ENCODE measurements around the gene ABLIM2. TPM values are rescaled to one million over a fixed set of nuclear protein-coding genes. Genes with fewer than 3 reads are reported as not detected.

The ABLIM2 gene
- total RNA-seq, 2 experiments from 2014 or later = 0.76 TPM; not detected in 1

- ChIA-PET POLR2A (no interaction called here), CTCF (ENCODE audit: unreplicated experiment) (no interaction called here)
- H3K4me2 ChIP-seq (ENCODE audit: low read length) = no peak overlapping the region
- no peaks in the 10 kb centered on the region for H4K20me1 ChIP-seq (ENCODE audit: insufficient read depth, low read length)
- DNase-seq (ENCODE audit: low spot score) = no peak
- no peaks in the 10 kb centered on the region for H3K79me2 ChIP-seq (ENCODE audit: insufficient read depth, low read depth, low read length)
- H3K9me2 ChIP-seq (ENCODE audit: insufficient read depth, low read length) = no peaks in the 10 kb centered on the region
- TF ChIP-seq EZH2phosphoT487 (IDR thresholded peaks at IDR 0.05; ENCODE audit: borderline replicate concordance, low read depth, low read length) = no peak
- TF ChIP-seq, protein P1, sequence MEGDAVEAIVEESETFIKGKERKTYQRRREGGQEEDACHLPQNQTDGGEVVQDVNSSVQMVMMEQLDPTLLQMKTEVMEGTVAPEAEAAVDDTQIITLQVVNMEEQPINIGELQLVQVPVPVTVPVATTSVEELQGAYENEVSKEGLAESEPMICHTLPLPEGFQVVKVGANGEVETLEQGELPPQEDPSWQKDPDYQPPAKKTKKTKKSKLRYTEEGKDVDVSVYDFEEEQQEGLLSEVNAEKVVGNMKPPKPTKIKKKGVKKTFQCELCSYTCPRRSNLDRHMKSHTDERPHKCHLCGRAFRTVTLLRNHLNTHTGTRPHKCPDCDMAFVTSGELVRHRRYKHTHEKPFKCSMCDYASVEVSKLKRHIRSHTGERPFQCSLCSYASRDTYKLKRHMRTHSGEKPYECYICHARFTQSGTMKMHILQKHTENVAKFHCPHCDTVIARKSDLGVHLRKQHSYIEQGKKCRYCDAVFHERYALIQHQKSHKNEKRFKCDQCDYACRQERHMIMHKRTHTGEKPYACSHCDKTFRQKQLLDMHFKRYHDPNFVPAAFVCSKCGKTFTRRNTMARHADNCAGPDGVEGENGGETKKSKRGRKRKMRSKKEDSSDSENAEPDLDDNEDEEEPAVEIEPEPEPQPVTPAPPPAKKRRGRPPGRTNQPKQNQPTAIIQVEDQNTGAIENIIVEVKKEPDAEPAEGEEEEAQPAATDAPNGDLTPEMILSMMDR (conservative IDR thresholded peaks at IDR 0.05; ENCODE audit: low read length) = no peak
- BruUV-seq (replicated peaks) = no TSS peak
- peaks cover under 1% of the 10 kb centered on the region for H3K4me1 ChIP-seq (ENCODE audit: insufficient read depth, low read length, poor library complexity, severe bottlenecking)
- no peaks in the 10 kb centered on the region for H3K36me3 ChIP-seq (ENCODE audit: insufficient read depth, low read length)
- H3K4me3 ChIP-seq (ENCODE audit: low read depth, low read length, poor library complexity, severe bottlenecking) = no peak overlapping the region
- H3K27ac ChIP-seq (ENCODE audit: low read depth, low read length, poor library complexity, severe bottlenecking) = no peak overlapping the region
- intact Hi-C loops (cut with micrococcal nuclease; ENCODE audit: unreplicated experiment) = no loop called here
- H3K9me3 ChIP-seq (ENCODE audit: low read length) = no peaks in the 10 kb centered on the region
- H2AFZ ChIP-seq (ENCODE audit: low read length) = no peak overlapping the region
These were observed 21.5 kb downstream of the ABLIM2 start for GRCh38 chr4:8136972-8137710.

DNA sequence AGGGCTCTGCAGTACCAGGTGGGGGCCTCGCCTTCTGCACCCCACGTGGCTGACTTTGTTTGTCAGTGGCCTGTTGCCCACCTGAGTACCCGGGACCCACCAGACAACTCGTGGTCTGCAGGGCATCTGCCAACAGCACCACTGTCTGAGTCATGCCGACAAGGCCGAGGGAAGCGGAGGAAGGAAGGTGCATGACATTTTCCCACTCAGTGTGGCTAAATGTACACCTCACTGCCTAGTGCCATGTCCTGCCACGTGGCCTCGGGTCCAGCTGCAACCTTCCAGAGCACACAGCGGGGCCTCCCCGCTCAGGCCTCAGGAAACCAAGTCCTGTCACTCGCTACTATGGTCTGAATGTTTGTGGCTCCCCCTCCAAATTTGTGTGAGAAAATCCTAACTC lies 22.1 kb downstream of the ABLIM2 start:
- no peak overlapping the region for H3K4me2 ChIP-seq (ENCODE audit: low read length)

GRCh38 chr4:8135666-8136065 lies 22.9 kb downstream of the ABLIM2 start:
- Histone ChIP-seq H3K36me3 (ENCODE audit: insufficient read depth, low read length) (no peaks in the 10 kb centered on the region), H3K27ac (ENCODE audit: low read depth, low read length, poor library complexity, severe bottlenecking) (no peak overlapping the region), H4K20me1 (ENCODE audit: insufficient read depth, low read length) (no peaks in the 10 kb centered on the region), H3K9me3 (ENCODE audit: low read length) (no peaks in the 10 kb centered on the region), H2AFZ (ENCODE audit: low read length) (no peak overlapping the region), H3K4me1 (ENCODE audit: insufficient read depth, low read length, poor library complexity, severe bottlenecking) (peaks cover 16% of the 10 kb centered on the region), H3K4me3 (ENCODE audit: low read depth, low read length, poor library complexity, severe bottlenecking) (no peak overlapping the region), H3K4me2 (ENCODE audit: low read length) (no peak overlapping the region), H3K9me2 (ENCODE audit: insufficient read depth, low read length) (no peaks in the 10 kb centered on the region), H3K79me2 (ENCODE audit: insufficient read depth, low read depth, low read length) (no peaks in the 10 kb centered on the region)
- no peak for TF ChIP-seq EZH2phosphoT487 (IDR thresholded peaks at IDR 0.05; ENCODE audit: borderline replicate concordance, low read depth, low read length)
- TF ChIP-seq, protein P1 (conservative IDR thresholded peaks at IDR 0.05; ENCODE audit: low read length) = no peak
- intact Hi-C loops (cut with micrococcal nuclease; ENCODE audit: unreplicated experiment) = no loop called here
- ChIA-PET CTCF (ENCODE audit: unreplicated experiment) (no interaction called here), POLR2A (no interaction called here)
- DNase-seq (ENCODE audit: low spot score) = no peak
- no TSS peak for BruUV-seq (replicated peaks)

More for the DNA sequence above, 22.1 kb downstream of the ABLIM2 start:
- H3K27ac ChIP-seq (ENCODE audit: low read depth, low read length, poor library complexity, severe bottlenecking) = no peak overlapping the region
- no peaks in the 10 kb centered on the region for H3K36me3 ChIP-seq (ENCODE audit: insufficient read depth, low read length)
- no peaks in the 10 kb centered on the region for H3K79me2 ChIP-seq (ENCODE audit: insufficient read depth, low read depth, low read length)
- no peak overlapping the region for H3K4me3 ChIP-seq (ENCODE audit: low read depth, low read length, poor library complexity, severe bottlenecking)
- DNase-seq (ENCODE audit: low spot score) = no peak
- H4K20me1 ChIP-seq (ENCODE audit: insufficient read depth, low read length) = no peaks in the 10 kb centered on the region
- no peak overlapping the region for H2AFZ ChIP-seq (ENCODE audit: low read length)
- no peaks in the 10 kb centered on the region for H3K9me3 ChIP-seq (ENCODE audit: low read length)
- CTCF ChIA-PET (ENCODE audit: unreplicated experiment) = no interaction called here
- no peaks in the 10 kb centered on the region for H3K9me2 ChIP-seq (ENCODE audit: insufficient read depth, low read length)
- BruUV-seq (replicated peaks) = no TSS peak
- intact Hi-C loops (cut with micrococcal nuclease; ENCODE audit: unreplicated experiment) = no loop called here
- peaks cover 7% of the 10 kb centered on the region for H3K4me1 ChIP-seq (ENCODE audit: insufficient read depth, low read length, poor library complexity, severe bottlenecking)
- no peak for TF ChIP-seq EZH2phosphoT487 (IDR thresholded peaks at IDR 0.05; ENCODE audit: borderline replicate concordance, low read depth, low read length)
- TF ChIP-seq, protein P1 (conservative IDR thresholded peaks at IDR 0.05; ENCODE audit: low read length) = no peak
- POLR2A ChIA-PET = no interaction called here
